ENCODE data around the gene TTLL1.
"Not testable (repeated sequence)": the region's sequence is repeated elsewhere in the genome, so short reads cannot be mapped to it uniquely, and the experiment has no call there.

The TTLL1 gene

GRCh38 chr22:43066844-43067385, 22.3 kb downstream of the TTLL1 start:
- DNase-seq (ENCODE audit: low read depth) = no peak

- no peak for DNase-seq (ENCODE audit: low read depth)
Observed at GRCh38 chr22:43066134-43066533, 23.1 kb downstream of the TTLL1 start.

- DNase-seq (ENCODE audit: low read depth) = peak; percentile 3
Observed at GRCh38 chr22:43060183-43060582, 29.0 kb downstream of the TTLL1 start.

- DNase-seq (ENCODE audit: low read depth) = no peak
Observed at GRCh38 chr22:43057641-43058040, 31.6 kb downstream of the TTLL1 start.

DNA sequence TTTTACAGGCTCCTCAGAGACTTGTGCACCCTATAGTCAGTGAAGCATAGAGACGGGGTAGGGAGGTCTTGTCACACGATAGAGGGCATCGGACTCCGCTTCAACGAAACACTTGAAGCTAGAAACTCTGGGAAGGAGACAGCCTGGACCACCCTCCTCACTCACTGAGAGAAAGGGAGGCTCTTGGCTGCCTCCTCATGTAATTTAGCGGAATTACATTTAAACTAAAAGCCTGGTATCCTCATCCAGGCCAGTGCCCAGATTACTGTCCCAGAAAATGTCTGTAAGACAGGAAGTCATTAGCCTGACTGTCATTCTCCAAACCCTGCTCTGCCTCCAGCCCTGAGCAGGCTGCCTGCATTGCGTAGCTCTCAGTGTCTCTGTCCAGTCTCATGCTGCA, 36.0 kb downstream of the TTLL1 start:
- no peak for DNase-seq (ENCODE audit: low read depth)

DNA sequence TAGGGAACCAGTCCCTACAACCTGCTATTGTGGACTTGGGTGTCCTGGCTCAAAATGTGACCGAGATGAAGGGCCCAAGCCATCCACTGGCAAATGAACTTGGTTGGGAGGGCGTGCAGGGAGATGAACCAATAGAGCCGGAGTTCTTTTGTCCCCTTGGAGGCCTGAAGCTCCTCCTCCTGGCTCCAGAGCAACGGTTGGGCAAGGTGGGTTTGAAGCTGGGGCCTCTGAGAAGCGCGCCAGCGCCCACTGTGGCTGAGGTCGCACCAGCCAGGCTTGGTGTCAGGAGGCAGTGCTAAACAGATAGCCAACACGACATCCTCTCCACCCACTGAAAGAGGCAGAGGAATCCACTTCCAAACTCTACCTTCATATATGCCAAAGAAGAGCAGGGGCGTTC, 38.2 kb downstream of the TTLL1 start:
- DNase-seq (ENCODE audit: low read depth) = no peak

DNA sequence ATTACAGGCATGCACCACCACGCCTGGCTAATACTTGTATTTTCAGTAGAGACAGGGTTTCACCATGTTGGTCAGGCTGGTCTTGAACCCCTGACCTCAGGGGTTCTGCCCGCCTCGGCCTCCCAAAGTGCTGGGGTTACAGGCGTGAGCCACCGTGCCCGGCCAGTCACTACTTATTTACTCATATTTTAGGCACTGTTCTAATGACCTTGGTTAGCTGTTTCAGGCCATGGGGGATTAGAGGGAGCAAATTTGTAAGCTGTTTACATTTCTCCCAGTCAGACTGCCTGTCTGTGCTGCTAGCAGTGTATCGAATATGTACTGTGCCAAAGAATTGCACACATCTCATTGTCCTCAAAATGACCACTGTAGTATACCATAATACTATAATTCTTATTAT, 41.6 kb downstream of the TTLL1 start:
- DNase-seq (ENCODE audit: low read depth) = no peak

- no peak for DNase-seq (ENCODE audit: low read depth)
Observed at GRCh38 chr22:43044290-43044712, 44.9 kb downstream of the TTLL1 start.

GRCh38 chr22:43042101-43042780, 47.0 kb downstream of the TTLL1 start:
- no peak for DNase-seq (ENCODE audit: low read depth)

DNA sequence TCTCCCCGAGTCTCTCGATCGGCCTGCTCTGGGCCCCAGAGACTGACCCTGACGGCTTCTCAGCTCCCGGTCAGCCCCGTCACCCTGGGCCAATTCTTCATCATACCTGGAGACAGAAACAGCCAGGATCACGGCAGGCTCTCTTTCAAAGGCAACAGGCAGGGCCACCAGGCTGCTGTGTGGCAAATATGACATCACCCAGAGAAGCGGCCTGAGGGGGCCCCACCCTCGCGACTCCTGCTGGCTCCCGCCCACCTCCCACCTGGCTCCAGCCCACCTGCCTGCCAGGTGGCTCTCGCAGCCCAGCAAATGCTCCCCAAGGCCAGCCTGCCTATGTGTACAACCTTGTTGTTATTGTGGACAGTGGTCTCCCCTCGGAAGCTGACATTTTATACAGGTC, 49.4 kb downstream of the TTLL1 start:
- no peak for DNase-seq (ENCODE audit: low read depth)

DNA sequence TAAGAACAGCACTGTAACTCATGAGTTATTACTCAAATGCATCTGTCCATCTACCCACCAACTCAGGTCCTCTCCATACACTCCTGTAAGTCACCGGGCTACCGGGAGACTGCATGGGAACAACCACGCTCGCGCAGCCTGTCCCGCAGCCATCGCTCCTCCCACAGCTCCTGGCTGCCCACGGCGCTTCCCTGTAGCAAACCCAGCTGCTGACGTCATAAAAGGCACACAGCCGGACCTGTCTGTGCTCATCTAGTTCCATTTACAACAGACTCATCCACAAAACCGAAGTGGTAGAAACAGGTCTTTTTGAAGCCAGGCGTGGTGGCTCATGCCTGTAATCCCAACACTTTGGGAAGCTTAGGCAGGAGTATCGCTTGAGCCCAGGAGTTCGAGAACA, 50.9 kb downstream of the TTLL1 start:
- no peak for DNase-seq (ENCODE audit: low read depth)

- no peak for DNase-seq (ENCODE audit: low read depth)
Observed at GRCh38 chr22:43036282-43036829, 52.8 kb downstream of the TTLL1 start.

- DNase-seq (ENCODE audit: low read depth) = no peak
Observed at GRCh38 chr22:43035250-43035649, 53.9 kb downstream of the TTLL1 start.

GRCh38 chr22:43031617-43032016, 57.6 kb downstream of the TTLL1 start:
- DNase-seq (ENCODE audit: low read depth) = no peak

GRCh38 chr22:43018615-43019014, 70.6 kb downstream of the TTLL1 start:
- no peak for DNase-seq (ENCODE audit: low read depth)

DNA sequence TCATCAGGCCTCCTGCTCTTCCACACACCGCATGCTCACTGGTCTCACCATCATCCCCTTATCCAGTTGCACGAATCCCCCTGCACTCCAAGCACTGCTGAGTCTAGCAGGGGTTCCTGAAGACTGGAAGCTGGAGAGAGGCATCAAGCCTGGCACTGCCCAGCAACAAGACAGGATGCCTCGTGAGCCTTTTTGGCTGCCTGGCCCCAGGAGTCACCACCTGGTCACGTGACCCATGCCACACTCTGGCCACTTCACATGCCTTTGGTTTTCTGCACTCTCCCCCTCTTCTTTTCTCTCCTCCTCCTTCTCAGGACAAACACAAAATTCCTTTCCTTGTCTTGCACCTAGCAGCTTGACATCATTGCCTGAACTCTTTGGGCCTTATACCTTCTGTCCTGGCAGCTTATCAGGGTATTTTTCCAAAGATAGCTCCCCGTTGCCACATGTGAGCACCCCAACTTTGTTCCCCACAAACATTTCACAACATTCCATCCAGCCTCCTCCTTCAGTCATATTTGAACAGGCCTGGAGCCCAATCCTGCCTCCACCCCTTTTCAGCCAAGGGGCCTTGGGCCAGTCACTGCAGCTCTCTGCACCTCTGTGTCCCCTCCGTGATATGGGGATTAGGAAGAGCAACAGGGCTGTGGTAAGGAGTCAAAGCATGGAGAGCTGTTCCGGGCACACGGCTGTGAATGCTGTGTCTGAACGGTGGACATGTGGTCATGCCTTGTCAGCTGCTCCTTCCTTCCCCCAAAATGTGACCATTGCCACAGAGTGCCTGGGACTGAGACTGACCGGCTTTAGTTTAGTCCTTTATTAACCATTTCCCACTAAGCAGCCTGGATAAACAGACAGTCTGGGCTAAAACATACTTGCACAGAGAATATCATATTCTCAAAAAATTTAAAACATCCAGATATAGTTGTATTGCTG, 71.4 kb downstream of the TTLL1 start:
- DNase-seq (ENCODE audit: low read depth) = no peak

- not testable (repeated sequence) for DNase-seq (ENCODE audit: low read depth)
Observed at GRCh38 chr22:43016150-43016549, 73.0 kb downstream of the TTLL1 start.

GRCh38 chr22:43015677-43016042, 73.5 kb downstream of the TTLL1 start:
- DNase-seq (ENCODE audit: low read depth) = no peak

DNA sequence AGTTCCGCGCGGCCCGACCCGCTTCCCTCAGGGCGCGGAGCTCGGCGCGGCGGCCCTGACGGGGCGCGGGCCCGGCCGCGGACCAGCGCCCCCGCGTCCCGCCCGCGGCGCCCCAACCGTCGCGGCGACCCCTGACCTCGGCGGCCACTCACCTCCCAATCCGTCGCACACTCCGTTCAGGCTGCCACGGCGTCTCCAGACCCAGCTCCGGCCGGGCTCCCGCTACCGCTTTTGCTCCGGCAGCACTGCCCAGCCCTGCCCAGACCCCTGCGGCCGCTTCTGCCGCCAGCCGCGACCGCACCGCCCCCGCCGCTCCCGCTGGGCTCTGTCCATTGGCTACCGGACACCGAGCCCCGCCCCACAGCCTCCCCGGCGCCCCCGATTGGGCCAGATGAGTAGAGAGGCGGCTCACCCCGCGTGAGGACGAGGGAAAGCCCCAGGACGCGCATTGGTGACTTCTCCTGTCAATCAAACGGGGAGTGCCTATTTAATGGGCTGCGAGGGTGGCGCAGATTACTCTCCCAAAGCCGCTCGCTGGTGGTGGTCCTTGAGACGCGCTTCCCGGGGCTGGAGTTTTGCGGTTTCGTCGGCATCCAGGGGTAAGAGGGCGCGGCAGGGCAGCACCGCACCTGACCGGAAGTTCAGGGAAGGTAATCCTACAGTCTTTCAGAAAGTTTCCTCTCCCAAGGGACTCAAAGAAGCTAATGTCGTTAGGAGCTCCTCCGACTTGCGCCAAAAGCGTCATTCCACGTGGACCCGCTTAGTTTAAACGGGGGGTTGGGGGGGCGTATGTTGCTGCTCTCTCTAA, 74.1 kb downstream of the TTLL1 start, which contains the start of gene PACSIN2:
Gene PACSIN2 (minus strand): TSS at position 281 of the 808 bp plus-strand sequence. CDS start 103,069 bp downstream, outside the sequence.
- DNase-seq (ENCODE audit: low read depth) = peak; percentile 98

DNA sequence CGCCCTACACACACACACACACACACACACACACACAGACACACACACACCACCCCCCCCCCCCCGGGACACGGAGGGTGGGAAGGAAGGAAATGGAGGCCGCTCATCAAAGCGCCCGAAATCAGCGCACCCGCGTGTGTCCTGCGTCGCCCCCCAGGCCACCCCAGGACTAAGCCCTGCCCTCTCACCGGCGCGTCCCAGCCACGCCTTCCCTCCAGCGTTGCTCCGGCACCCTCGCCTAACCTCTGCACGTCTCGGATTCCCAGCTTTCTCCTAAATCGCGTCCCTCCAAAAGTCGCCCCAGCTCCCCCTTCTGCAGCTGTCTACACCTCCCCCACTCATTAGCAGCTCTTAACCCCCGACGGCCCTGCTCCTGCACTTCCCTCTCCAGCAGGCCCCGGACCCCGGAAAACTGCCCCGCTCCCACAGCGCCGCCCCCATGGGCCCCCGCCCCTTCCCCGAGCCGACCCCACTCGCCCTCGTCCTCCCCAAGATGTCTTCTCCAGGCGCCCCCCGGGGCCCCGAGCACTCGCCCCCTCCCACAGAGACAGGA, 74.8 kb downstream of the TTLL1 start:
- peak; percentile 19 for DNase-seq (ENCODE audit: low read depth)
